Measurements from ENCODE around the gene DCUN1D2.
A peak's percentile ranks its signal among the peaks of the same experiment; 100 is the strongest.
"Not testable (repeated sequence)": the region's sequence is repeated elsewhere in the genome, so short reads cannot be mapped to it uniquely, and the experiment has no call there.

Gene DCUN1D2

GRCh38 chr13:113460599-113460998 lies 29.9 kb downstream of the DCUN1D2 start:
- DNase-seq, result no peak

GRCh38 chr13:113460064-113460555 lies 30.4 kb downstream of the DCUN1D2 start:
- DNase-seq, result no peak

- DNase-seq, result peak; percentile 89
Observed at GRCh38 chr13:113458253-113459065, 32.1 kb downstream of the DCUN1D2 start.

GRCh38 chr13:113457510-113457909 lies 33.0 kb downstream of the DCUN1D2 start:
- no peak for DNase-seq

- no peak for DNase-seq
Observed at GRCh38 chr13:113456116-113456702, 34.3 kb downstream of the DCUN1D2 start.

GRCh38 chr13:113455384-113455783 lies 35.1 kb downstream of the DCUN1D2 start:
- no peak for DNase-seq

GRCh38 chr13:113454936-113455335 lies 35.6 kb downstream of the DCUN1D2 start:
- no peak for DNase-seq

- no peak for DNase-seq
Observed at GRCh38 chr13:113452942-113453901, 37.3 kb downstream of the DCUN1D2 start, which contains the start of gene ADPRHL1. ADPRHL1 (minus strand) TSS chr13:113453488; CDS start chr13:113453437, 51 bp downstream.

GRCh38 chr13:113452466-113452865 lies 38.0 kb downstream of the DCUN1D2 start:
- DNase-seq, result no peak

- no peak for DNase-seq
Observed at GRCh38 chr13:113451951-113452421, 38.5 kb downstream of the DCUN1D2 start.

GRCh38 chr13:113450861-113451620 lies 39.5 kb downstream of the DCUN1D2 start:
- DNase-seq, result not testable (repeated sequence)

GRCh38 chr13:113450348-113450744 lies 40.2 kb downstream of the DCUN1D2 start:
- DNase-seq, result not testable (repeated sequence)

GRCh38 chr13:113449693-113450347 lies 40.7 kb downstream of the DCUN1D2 start:
- DNase-seq, result no peak

- DNase-seq, result peak; percentile 97
Observed at GRCh38 chr13:113448885-113449692, 41.4 kb downstream of the DCUN1D2 start.

- no peak for DNase-seq
Observed at GRCh38 chr13:113448545-113448884, 42.0 kb downstream of the DCUN1D2 start.

- DNase-seq, result no peak
Observed at GRCh38 chr13:113447596-113447995, 42.9 kb downstream of the DCUN1D2 start.

GRCh38 chr13:113446488-113446854 lies 44.0 kb downstream of the DCUN1D2 start:
- no peak for DNase-seq

- no peak for DNase-seq
Observed at GRCh38 chr13:113445791-113446487, 44.6 kb downstream of the DCUN1D2 start.

GRCh38 chr13:113443991-113444390 lies 46.5 kb downstream of the DCUN1D2 start:
- DNase-seq, result no peak

- DNase-seq, result no peak
Observed at GRCh38 chr13:113442985-113443362, 47.5 kb downstream of the DCUN1D2 start.

All from NCI-H1694 (cell line).